KMS-11 (cell line): ENCODE measurements around the gene IST1.

Experiments used
- H2AFZ ChIP-seq: fragments of 200-600 bp; sonication (generic); 2 replicates; pipeline ENCODE4 v1.6.1; 2016; ENCODE audit warnings: antibody characterized with exemption, mixed run types, low read depth
- H3K27ac ChIP-seq: fragments of 200-600 bp; sonication (generic); 2 replicates; pipeline ENCODE4 v1.6.1; 2016; ENCODE audit warnings: mild to moderate bottlenecking, mixed run types
- H3K27me3 ChIP-seq: fragments of 200-600 bp; sonication (generic); 2 replicates; pipeline ENCODE4 v1.6.1; 2017; ENCODE audit warnings: mild to moderate bottlenecking, low read depth, mixed run types, moderate library complexity; ENCODE audit not compliant: insufficient read depth
- H3K36me3 ChIP-seq: fragments of 200-600 bp; sonication (generic); 2 replicates; pipeline ENCODE4 v1.6.1; 2017; ENCODE audit warnings: mild to moderate bottlenecking, mixed run types; ENCODE audit not compliant: insufficient read depth
- H3K4me1 ChIP-seq: fragments of 200-600 bp; sonication (generic); 2 replicates; pipeline ENCODE4 v1.6.1; 2016; ENCODE audit warnings: mild to moderate bottlenecking, low read depth, mixed run types; ENCODE audit not compliant: poor library complexity, severe bottlenecking
- H3K4me2 ChIP-seq: fragments of 200-600 bp; sonication (generic); 2 replicates; pipeline ENCODE4 v1.7.0; 2016; ENCODE audit warnings: mild to moderate bottlenecking, mixed run types
- H3K4me3 ChIP-seq: fragments of 200-600 bp; sonication (generic); IDR thresholded peaks from 2 replicates; pipeline ENCODE4 v1.6.1; 2017; ENCODE audit warnings: low read depth, low read length, mixed read lengths; ENCODE audit not compliant: insufficient read depth
- H3K79me2 ChIP-seq: fragments of 200-600 bp; sonication (generic); 2 replicates; pipeline ENCODE4 v1.6.1; 2016; ENCODE audit warnings: low read depth, mixed run types; ENCODE audit not compliant: insufficient read depth
- H3K9ac ChIP-seq: fragments of 200-600 bp; sonication (generic); 2 replicates; pipeline ENCODE4 v1.6.1; 2016; ENCODE audit warnings: mild to moderate bottlenecking, mixed run types
- H4K20me1 ChIP-seq: fragments of 200-600 bp; sonication (generic); 2 replicates; pipeline ENCODE4 v1.6.1; 2016; ENCODE audit warnings: mild to moderate bottlenecking, mixed run types; ENCODE audit not compliant: insufficient read depth
- CTCF ChIP-seq: fragments of 200-600 bp; sonication (generic); conservative IDR thresholded peaks from 2 replicates; pipeline ENCODE4 v1.6.1; 2017; ENCODE audit warnings: low read depth, mild to moderate bottlenecking, antibody characterized with exemption, low read length, moderate library complexity, mixed read lengths

IST1 gene

GRCh38 chr16:71931599-71931998, 36.3 kb downstream of the IST1 start:
- Histone ChIP-seq H3K4me3 (no peak overlapping the region), H3K27me3 (no peaks in the 10 kb centered on the region), H3K9ac (no peak overlapping the region), H3K79me2 (0 out of 2 replicates have a peak, but pooled peaks cover 4% of the 10 kb centered on the region), H3K4me2 (no peak overlapping the region), H4K20me1 (no peaks in the 10 kb centered on the region), H2AFZ (no peak overlapping the region), H3K4me1 (peaks cover 18% of the 10 kb centered on the region), H3K27ac (no peak overlapping the region), H3K36me3 (no peaks in the 10 kb centered on the region)
- no peak for TF ChIP-seq CTCF

GRCh38 chr16:71933017-71933416, 37.7 kb downstream of the IST1 start:
- Histone ChIP-seq H3K9ac (no peak overlapping the region), H3K36me3 (no peaks in the 10 kb centered on the region), H2AFZ (no peak overlapping the region), H3K4me2 (no peak overlapping the region), H3K79me2 (0 out of 2 replicates have a peak, but pooled peaks cover 4% of the 10 kb centered on the region), H3K4me3 (no peak overlapping the region), H4K20me1 (no peaks in the 10 kb centered on the region), H3K27ac (no peak overlapping the region), H3K27me3 (no peaks in the 10 kb centered on the region), H3K4me1 (peaks cover 4% of the 10 kb centered on the region)
- no peak for TF ChIP-seq CTCF

- Histone ChIP-seq H3K4me2 (no peak overlapping the region), H3K27me3 (no peaks in the 10 kb centered on the region)
Observed at GRCh38 chr16:71933913-71934695, 38.8 kb downstream of the IST1 start.

GRCh38 chr16:71937868-71938510, 42.7 kb downstream of the IST1 start:
- Histone ChIP-seq H2AFZ (no peak overlapping the region), H4K20me1 (no peaks in the 10 kb centered on the region), H3K27ac (no peak overlapping the region), H3K36me3 (no peaks in the 10 kb centered on the region), H3K79me2 (no peaks in the 10 kb centered on the region), H3K4me2 (no peak overlapping the region), H3K4me1 (peaks cover 10% of the 10 kb centered on the region), H3K4me3 (no peak overlapping the region), H3K9ac (no peak overlapping the region), H3K27me3 (no peaks in the 10 kb centered on the region)
- no peak for TF ChIP-seq CTCF

More at GRCh38 chr16:71933913-71934695, 38.8 kb downstream of the IST1 start:
- H2AFZ ChIP-seq: no peak overlapping the region
- no peak overlapping the region for H3K9ac ChIP-seq
- TF ChIP-seq CTCF: no peak
- H4K20me1 ChIP-seq: no peaks in the 10 kb centered on the region
- peaks cover 10% of the 10 kb centered on the region for H3K4me1 ChIP-seq
- H3K4me3 ChIP-seq: no peak overlapping the region
- H3K36me3 ChIP-seq: no peaks in the 10 kb centered on the region
- no peak overlapping the region for H3K27ac ChIP-seq
- H3K79me2 ChIP-seq: 0 out of 2 replicates have a peak, but pooled peaks cover 4% of the 10 kb centered on the region
